AML-193 (cell line): ENCODE measurements around the gene TNNT2.

Experiments
- DNase-seq, 2 experiments: peaks; one replicate each; lab custom pipeline; 2025; lab: John Stamatoyannopoulos, UW

The TNNT2 gene

GRCh38 chr1:201313086-201313485 lies 64.4 kb downstream of the TNNT2 start:
- DNase-seq = no peak

GRCh38 chr1:201312298-201312697 lies 65.2 kb downstream of the TNNT2 start:
- no peak for DNase-seq

- no peak for DNase-seq
Observed at GRCh38 chr1:201311356-201312011, 66.0 kb downstream of the TNNT2 start.

GRCh38 chr1:201310986-201311355 lies 66.5 kb downstream of the TNNT2 start:
- no peak for DNase-seq

- no peak for DNase-seq
Observed at GRCh38 chr1:201310251-201310985, 67.1 kb downstream of the TNNT2 start.

GRCh38 chr1:201309416-201309815 lies 68.1 kb downstream of the TNNT2 start:
- DNase-seq = peak in 1 of 2 experiments; percentile 30
